KBM-7 (cell line): ENCODE results near the gene ORMDL1.

Source experiments
- DNase-seq: peaks from one replicate; pipeline ENCODE4 v3.0.0-alpha.2; 2015
- in situ Hi-C: fragments of 300-500 bp; cut with MboI; formaldehyde crosslinking; loops from 2 replicates; pipeline ENCODE4 v1.14.3; 2020; ENCODE audit warnings: low sequenced_read_pairs, low pct_unique_long_range_greater_than_20kb, mixed read lengths

The ORMDL1 gene, protein sequence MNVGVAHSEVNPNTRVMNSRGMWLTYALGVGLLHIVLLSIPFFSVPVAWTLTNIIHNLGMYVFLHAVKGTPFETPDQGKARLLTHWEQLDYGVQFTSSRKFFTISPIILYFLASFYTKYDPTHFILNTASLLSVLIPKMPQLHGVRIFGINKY

DNA sequence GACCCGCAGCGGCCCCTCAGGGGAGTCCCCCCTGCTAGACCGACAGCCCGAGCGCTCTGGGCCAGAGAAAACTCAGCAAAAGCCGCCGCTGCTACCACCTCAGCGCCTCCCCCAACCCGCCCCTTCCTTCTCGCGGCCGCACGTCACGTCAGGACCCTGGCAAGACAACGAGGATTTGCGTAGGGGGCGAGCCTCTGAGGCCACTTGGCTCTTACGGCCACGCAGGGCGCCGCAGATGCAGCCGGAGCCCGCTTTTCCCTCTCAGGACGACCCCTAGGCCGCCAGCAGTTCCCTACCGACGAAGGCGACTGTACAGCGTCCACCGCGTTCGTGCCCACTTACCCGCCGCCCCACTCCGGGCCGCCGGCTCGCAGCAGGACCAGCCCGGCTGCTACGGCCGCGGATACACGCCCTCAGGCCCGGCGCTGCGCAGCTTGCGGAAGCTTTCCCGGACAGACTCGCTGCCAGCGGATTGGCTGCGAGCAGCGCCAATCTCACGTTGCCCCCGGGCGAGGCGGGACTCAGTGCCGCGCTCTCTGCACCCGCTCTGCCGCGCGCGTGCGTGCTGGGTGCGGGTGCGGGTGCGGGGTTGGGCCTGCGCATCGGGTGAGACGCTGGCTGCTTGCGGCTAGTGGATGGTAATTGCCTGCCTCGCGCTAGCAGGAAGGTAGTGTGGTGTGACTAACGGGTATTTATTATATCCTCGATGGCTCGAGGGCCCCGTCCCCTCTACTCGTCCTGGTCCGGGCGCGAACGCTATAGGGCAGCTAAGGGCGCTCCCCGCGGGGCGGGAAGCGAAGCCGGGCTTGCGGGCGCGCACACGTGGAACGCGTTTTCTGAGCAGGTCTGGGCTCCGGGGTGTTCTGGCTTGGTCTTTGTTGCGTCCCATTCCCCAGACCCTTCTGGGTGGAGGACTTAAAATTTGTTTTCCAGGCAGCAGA lies at the start of gene ORMDL1, which contains the start of gene PMS1:
Gene ORMDL1 (minus strand): TSS at position 413 of the 941 bp plus-strand sequence. CDS start 1,744 bp downstream, outside the sequence.
Gene PMS1 (plus strand): TSS at position 524 of the 941 bp plus-strand sequence. CDS start 7,360 bp downstream, outside the sequence.
- in situ Hi-C loops = no loop called here
- DNase-seq = peak; percentile 96

DNA sequence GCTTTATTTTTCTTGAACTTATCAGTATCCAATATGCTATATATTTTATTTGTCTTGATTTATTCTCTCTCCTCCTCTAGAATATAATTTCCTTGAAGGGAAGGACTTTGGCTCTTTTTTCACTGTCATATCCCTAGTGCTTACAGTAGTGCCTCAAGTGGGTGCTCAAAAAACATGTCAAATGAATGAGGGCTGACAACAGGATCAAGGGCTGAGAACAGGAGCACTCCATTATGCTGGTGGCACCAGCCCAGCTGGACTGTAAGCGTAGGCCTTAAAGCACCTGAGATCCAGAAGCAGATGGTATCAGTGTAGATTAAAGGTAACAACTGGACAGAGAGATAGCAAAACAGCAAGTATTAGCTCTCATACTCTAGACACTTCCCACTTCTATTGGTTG lies 46.4 kb upstream of the ORMDL1 start:
- no peak for DNase-seq
- in situ Hi-C loops = no loop called here

DNA sequence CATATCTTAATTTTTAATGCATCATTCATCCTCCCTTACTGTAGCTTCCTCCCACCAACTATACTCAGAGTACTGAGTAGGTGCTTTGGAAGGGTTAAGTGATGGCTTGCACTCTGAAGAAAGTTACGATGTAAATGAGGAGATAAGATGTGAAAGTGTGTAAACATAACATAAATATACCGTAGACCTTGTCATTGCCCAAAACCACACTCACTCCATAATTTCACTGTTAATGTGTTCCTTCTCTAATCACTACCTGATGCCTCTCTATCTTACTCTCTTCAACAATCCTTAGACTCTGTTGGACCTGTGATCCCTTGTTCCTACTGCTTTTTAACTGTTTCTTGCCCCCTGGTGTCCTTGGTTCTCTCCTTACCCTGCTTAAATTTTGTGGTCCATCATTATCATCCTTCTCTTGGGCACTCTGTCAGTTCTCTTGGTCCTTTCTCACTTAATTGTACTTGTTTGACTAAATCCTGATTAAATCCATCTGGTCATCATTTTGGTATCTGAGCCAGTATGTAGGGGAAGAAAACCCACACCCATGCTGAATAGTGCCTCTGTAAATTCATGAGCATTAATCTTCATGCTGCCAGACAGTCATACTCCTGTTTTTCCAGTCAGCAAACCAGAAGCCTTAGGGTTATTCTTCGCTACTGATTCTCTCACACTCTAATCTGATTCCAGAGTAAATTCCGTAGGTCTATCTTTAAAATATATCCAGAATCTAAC lies 45.1 kb upstream of the ORMDL1 start:
- in situ Hi-C loops = no loop called here
- no peak for DNase-seq

DNA sequence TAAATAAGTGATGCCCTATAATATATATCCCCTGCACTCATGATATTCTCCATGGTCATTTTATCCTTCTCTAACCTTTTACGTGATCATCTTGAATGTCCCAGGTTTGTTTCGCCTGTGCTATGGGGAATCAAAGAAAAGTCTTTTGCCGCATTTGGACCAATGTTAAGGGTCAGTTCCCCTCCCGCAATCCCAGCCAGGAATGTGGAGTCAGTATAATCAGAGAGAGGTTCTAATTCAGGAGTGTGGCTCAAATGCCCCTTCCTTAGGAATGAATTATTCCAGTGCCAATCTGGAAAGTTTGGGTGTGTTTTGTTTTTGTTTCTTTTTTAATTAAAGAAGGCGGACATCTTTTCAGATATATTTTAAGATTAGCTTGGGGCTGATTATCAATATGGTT lies 41.9 kb upstream of the ORMDL1 start:
- no peak for DNase-seq
- in situ Hi-C loops = no loop called here

DNA sequence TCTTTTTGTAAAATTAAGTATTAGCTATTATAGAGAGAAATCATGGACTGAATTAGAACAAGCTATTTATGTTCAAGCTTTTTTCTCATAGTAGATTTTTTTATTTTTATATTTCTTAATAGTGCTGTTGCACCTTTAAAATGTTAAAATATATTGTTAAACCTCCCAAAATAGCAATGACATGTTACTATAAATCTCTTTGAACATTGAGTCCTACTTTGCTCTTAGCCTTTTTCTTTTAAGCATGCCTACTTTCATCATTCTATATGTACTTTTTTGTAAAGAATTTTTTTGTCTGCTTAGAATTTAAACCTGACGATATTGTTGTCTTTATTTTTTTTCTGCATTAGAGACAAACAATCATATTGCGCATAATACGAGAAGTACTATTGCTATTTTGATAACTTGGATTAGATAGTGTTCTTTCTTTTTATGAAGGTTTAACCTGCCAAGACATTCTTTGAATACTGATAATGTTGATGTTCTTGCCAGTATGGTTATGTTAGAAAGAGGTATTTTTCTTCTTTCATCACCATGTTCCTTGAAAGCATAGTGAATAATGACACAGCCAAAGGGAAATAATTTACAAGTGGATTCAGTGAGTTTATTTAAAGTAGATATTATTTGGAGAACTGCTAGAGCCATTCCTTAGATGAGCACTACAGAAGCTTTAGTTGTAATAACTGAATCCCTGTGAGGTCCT lies 40.7 kb upstream of the ORMDL1 start:
- in situ Hi-C loops = no loop called here
- no peak for DNase-seq

DNA sequence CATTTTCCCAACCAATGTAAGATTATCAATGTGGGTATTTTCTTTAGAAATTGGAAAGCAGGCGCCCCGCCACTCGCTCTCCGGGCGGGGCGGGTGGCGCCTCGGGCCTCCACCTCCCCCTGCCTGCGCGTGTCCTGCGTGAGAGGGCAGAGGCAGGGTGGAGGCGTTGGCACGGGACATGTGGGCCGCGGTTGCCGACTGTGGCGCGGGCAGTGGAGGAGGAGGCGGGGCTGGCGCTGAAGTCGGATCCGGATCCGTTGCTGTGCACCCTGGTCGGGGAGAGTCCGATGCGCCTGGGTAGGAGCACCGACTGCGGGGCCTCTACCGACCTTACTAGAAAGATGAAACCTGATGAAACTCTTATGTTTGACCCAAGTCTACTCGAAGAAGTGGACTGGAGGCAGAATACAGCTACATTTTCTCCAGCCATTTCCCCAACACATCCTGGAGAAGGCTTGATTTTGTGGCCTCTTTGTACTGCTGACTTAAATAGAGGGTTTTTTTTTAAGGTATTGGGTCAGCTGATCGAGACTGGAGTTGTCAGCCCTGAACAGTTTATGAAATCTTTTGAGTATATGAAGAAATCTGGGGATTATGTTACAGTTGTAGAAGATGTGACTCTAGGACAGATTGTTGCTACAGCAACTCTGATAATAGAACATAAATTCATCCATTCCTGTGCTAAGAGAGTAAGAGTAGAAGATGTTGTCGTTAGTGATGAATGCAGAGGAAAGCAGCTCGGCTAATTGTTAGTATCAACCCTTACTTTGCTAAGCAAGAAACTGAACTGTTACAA lies 38.0 kb upstream of the ORMDL1 start:
- no peak for DNase-seq
- in situ Hi-C loops = no loop called here

DNA sequence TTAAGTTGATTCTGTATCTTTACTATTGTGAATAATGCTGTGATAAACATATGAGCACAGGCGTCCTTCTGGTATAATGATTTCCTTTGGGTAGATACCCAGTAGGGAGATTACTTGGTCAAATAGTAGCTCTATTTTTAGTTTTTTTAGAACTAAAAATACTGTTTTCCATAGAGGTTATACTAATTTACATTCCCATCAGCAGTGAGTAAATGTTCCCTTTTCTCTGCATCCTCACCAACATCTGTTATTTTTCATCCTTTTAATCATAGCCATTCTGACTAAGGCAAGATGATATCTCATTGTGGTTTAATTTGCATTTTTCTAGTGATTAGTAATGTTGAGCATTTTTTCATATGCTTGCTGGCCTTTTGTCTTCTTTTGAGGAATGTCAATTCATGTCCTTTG lies 35.2 kb upstream of the ORMDL1 start:
- in situ Hi-C loops = no loop called here
- DNase-seq = no peak

DNA sequence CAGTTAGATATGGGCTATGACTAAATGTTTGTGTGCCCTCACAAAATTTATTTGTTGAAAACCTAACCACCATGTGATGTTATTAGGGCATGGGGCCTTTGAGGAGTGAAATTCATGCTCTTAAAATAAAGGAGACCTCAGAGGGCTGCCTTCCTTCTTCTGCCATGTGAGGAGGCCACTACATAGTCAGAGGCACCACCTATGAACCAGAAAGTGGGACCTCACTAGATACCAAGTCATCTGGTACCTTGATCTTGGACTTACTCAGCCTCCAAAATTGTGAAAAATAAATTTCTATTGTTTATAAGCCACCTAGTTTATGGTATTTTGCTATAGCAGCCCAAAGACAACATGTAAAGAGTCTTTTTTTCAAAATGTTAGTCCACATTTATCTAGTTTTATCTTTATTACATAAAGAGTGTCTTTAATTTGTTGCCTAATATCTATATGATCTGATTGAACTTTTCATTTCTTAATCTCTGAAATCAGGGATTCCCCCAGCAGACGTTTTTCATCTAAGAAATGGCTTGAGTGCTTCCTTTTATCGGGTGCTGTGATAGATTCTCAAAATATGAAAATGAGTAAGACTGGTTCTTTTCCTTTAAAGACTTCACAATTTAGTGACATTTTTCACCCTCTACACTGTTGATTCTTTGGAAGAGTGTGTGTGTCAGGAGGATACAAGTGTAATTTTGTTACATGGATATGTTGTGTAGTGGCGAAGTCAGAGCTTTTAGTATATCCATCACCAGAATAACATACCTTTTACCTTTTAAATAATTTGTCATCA lies 34.3 kb upstream of the ORMDL1 start:
- no peak for DNase-seq
- in situ Hi-C loops = no loop called here

DNA sequence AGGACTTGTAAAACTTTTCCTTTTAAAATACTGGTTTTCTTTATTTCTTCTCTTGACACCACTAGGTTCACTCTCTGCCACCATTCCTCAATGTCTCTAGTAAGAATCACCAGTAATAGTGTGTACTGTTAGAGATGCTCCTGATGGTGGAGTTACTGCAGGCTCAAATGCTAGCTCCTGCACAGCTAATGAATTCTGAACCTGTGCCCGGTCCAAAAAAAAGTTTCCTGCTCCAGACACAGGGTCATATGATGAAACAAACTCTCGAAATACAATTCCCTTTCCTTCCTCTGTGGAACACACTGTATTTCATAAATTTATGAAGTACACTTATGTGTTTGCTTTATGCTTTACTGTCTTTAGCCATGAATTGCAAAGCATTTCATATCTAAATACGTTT lies 19.3 kb upstream of the ORMDL1 start:
- no peak for DNase-seq
- in situ Hi-C loops = no loop called here

DNA sequence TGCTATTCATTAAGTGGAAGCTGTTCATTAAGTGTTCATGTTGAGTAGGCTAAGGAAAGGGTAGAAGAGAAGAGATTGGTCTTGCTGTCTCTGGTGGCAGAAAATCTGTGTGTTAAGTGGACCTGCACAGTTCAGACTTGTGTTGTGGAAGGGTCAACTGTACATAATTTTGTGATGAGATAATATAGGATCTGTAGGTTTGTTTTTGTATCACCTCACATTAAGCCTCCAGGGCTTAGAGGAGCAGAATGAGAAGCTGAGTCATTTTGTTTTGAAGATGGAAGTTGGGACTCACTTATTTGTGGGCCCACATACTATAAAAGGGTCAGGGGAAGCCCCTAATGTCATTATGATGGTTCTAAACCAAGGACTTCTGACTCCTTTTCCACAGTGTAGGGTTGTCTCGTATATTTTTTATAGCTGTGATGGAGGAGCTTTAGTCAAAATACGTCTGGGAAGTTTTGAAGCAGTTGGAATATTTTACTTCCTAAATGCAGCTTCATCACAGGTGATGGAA lies 18.3 kb upstream of the ORMDL1 start:
- in situ Hi-C loops = no loop called here
- no peak for DNase-seq

DNA sequence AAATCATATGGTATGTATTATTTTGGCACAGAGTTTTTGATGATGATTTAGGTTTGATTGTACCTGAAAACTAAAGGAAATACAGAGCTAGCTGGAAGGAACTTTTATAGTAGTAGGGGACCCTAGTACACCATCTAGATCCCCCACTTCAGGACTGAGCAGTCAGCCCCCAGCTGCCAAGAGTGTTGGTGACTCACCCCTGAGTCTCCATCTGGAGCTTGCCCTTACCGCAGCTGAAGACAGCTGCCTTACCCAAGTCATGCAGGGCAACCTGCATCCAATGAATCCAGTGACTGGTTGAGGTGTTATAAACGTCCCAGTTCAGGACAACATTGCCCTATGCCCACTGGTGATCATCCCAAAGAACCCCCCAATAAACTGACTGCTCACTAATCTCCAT lies 15.4 kb upstream of the ORMDL1 start:
- in situ Hi-C loops = no loop called here
- no peak for DNase-seq

DNA sequence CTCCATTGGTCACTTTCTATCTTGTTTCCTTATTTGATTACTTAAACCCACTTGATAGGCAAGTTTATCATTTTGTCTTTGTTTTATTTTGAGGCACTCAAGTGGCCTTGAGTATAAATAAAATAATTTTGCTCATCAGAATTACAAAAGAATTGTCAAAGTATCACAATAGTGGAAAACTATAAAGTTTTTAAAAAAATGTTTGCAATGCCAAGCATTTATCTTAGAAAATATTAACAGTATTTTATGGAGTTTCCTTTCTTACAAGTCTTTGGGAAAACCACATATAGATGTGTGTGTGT lies 14.8 kb upstream of the ORMDL1 start:
- in situ Hi-C loops = no loop called here
- DNase-seq = no peak

DNA sequence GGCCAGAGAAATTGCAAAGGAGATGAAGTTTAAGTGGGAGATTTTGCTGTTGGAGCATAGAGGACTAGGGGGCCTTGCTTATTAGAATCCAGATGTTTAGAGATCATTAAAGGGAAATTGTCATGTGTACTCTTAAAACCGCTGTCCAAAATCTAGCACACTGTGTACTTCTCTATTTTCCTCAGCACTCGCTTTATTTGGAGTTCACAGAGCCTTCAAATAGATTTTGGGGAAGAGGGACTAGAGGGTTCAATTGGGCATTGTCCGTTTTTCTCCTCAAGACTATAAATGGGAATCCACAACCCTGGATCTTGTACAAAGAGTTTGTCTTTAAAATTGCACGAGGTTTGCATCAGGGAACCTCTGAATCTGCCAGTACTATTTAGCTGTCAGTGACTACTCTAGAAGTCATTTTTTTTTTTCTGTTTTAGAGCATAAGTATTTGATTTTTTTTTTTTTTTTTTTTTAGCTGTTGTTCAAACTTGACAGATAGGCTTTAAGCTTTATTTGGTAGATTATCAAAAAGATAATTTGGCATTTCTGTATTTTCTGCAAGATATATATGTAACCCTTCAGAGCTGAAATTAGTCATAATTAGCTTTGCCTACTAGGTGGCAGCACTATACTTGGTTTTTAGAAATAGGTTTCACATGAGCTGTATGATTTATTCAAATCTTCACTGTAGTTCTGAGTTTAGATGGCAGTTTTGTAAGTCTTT lies 14.3 kb upstream of the ORMDL1 start:
- in situ Hi-C loops = no loop called here
- peak; percentile 46 for DNase-seq

DNA sequence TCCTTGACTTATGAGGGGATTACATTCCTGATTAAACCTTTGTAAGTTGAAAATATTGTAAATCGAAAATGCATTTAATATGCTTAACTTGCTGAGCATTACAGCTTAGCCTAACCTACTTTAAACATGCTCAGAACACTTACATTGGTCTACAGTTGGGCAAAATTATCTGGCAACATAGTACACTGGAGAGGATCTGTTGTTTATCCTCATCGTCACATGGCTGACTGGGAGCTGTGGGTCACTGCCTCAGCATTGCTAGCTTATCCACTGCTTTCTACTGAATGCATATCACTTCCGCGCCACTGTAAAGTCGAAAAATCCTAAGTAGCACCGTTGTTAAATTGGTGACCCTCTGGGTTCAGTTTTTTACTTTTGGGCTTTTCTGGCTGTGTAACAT lies 13.8 kb upstream of the ORMDL1 start:
- no peak for DNase-seq
- in situ Hi-C loops = no loop called here

DNA sequence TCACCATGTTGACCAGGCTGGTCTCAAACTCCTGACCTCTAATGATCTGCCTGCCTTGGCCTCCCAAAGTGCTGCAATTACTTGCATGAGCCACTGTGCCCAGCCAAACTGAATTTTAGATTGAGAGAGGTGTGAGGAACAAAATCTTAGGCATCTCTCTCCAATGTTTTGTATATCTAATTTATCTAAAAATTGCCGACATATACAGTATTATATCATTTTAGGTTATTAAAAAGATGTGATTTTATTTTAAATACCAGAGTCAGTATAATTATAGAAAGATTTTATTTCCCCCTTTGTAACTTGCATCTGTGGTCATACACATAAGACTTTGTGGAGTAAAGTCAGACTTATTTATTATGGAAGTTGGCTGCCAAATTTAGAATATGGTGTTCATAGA lies 10.2 kb upstream of the ORMDL1 start:
- in situ Hi-C loops = no loop called here
- DNase-seq = no peak

DNA sequence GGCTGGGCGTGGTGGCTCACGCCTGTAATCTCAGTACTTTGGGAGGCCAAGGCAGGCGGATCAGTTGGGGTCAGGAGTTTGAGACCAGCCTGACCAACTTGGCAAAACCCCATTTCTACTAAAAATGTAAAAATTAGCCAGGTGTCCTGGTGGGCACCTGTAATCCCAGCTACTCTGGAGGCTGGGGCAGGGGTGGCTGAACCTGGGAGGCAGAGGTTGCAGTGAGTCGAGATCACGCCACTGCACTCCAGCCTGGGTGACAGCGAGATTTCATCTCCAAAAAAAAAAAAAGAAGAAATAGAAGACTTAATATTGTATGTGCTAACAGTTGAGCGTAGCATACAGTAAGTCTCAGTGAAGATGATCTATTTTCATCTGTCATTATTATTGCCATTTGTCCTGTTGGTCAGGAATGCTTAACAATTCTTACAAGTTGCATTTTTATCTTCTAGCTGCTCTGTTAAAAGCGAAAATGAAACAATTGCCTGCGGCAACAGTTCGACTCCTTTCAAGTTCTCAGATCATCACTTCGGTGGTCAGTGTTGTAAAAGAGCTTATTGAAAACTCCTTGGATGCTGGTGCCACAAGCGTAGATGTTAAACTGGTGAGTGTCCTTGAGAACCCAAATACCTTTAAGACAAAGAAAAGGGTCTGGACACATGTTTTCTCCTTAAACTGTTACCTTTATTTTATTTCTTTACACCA lies 7.4 kb upstream of the ORMDL1 start:
- no peak for DNase-seq
- in situ Hi-C loops = no loop called here

DNA sequence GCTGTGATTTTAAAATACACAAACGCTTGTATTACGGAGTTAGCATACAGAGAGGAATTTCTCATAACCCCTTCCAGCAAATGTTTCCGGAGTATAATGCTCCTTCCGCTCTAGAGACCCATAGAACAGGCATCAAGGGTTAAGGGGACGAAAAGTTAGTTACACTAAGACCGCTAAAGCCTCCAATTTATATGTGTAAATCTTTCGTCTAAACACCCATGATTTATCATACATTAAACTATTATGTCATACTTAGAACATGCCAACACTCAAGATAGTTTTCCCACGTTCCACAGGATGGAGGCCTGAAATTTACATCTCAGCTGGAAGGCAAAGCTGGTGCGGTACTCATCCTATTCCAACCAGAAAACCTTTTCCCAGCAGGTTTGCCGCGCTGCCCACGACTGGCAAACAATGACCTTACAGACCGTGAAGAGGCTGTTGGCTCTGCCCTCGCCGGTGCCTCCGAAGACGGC lies 650 bp downstream of the ORMDL1 start:
- in situ Hi-C loops = no loop called here

More for the DNA sequence above, 650 bp downstream of the ORMDL1 start:
- no peak for DNase-seq
